OCI-LY7 (cell line): ENCODE results near the gene CERS6.

ENCODE experiments used
- CTCF ChIP-seq: fragments of 200-600 bp; sonication (generic); conservative IDR thresholded peaks from 2 replicates; pipeline ENCODE4 v1.5.1; 2014; ENCODE audit warnings: mild to moderate bottlenecking, antibody characterized with exemption, low read length, moderate library complexity, mixed read lengths
- EZH2phosphoT487 ChIP-seq: fragments of 200-600 bp; sonication (generic); IDR thresholded peaks from 2 replicates; pipeline ENCODE4 v1.6.1; 2018; ENCODE audit warnings: low read depth, borderline replicate concordance, mild to moderate bottlenecking, mixed run types, antibody characterized with exemption, low read length, moderate library complexity, mixed read lengths

GRCh38 chr2:168448980-168449379 is 7.1 kb upstream of the CERS6 start:
- TF ChIP-seq CTCF: no peak
- TF ChIP-seq EZH2phosphoT487: no peak
